K562 (cell line): ENCODE data around the gene OSGIN1.

Experiments
- BCOR ChIP-seq: fragments of 450-650 bp; IDR thresholded peaks from 2 replicates; pipeline ENCODE4 v1.6.1; 2016
- BRCA1 ChIP-seq, 2 experiments: fragments of 450-650 bp in 1 of 2; sonication (generic) in 1 of 2; formaldehyde crosslinking in 1 of 2; IDR thresholded peaks; 2 replicates each; pipeline versions ENCODE4 v1.5.0 to v1.6.1; 2017 to 2020; ENCODE audit warnings: mild to moderate bottlenecking in 1 of 2, missing genetic modification reagents in 1 of 2
- CTCF ChIP-seq, 3 experiments: IDR thresholded peaks in 2 of 3; conservative IDR thresholded peaks in 1 of 3; 2 replicates each; pipeline ENCODE4 v1.5.1; 2011 to 2012; ENCODE audit warnings: low read length in 3 of 3, mild to moderate bottlenecking in 3 of 3, control low read depth in 2 of 3, improper control_type of control experiment in 1 of 3, inconsistent platforms in 1 of 3, low read depth in 1 of 3, mixed read lengths in 1 of 3, moderate library complexity in 1 of 3; ENCODE audit not compliant: insufficient read depth in 2 of 3
- EZH2 ChIP-seq: IDR thresholded peaks from 2 replicates; pipeline ENCODE4 v1.6.1; 2012; ENCODE audit warnings: low read depth, mild to moderate bottlenecking, inconsistent platforms, low read length, borderline replicate concordance
- KAT8 ChIP-seq: fragments of 450-650 bp; IDR thresholded peaks from 2 replicates; pipeline ENCODE4 v1.6.1; 2016; ENCODE audit warnings: low read depth, mild to moderate bottlenecking
- MED1 ChIP-seq: sonication (generic); formaldehyde crosslinking; IDR thresholded peaks from 2 replicates; pipeline ENCODE4 v1.8.1; 2023; ENCODE audit warnings: missing genetic modification reagents, borderline replicate concordance
- NCOR1 ChIP-seq: fragments of 450-650 bp; IDR thresholded peaks from 2 replicates; pipeline ENCODE4 v1.6.1; 2016; ENCODE audit warnings: mild to moderate bottlenecking, moderate library complexity
- POLR2AphosphoS2 ChIP-seq: IDR thresholded peaks from 2 replicates; pipeline ENCODE4 v1.6.1; 2012; ENCODE audit warnings: low read length, improper control_type of control experiment
- POLR2AphosphoS5 ChIP-seq: IDR thresholded peaks from 2 replicates; pipeline ENCODE4 v1.6.1; 2011; ENCODE audit warnings: mild to moderate bottlenecking, low read depth, low read length, moderate library complexity; ENCODE audit not compliant: control insufficient read depth, insufficient read depth
- REST ChIP-seq, 2 experiments: fragments of 450-650 bp; formaldehyde crosslinking in 1 of 2; IDR thresholded peaks; 2 replicates each; pipeline versions ENCODE4 v1.4.0 to v1.6.1; 2014 to 2020; ENCODE audit warnings: mild to moderate bottlenecking in 2 of 2, borderline replicate concordance in 1 of 2, low read depth in 1 of 2
- TEAD4 ChIP-seq, 2 experiments: sonication (generic) in 1 of 2; formaldehyde crosslinking in 1 of 2; IDR thresholded peaks; 2 replicates each; pipeline versions ENCODE4 v1.6.1 to v1.8.0; 2012 to 2022; ENCODE audit warnings: borderline replicate concordance in 1 of 2, inconsistent platforms in 1 of 2, low read length in 1 of 2, mild to moderate bottlenecking in 1 of 2, missing genetic modification reagents in 1 of 2
- TF ChIP-seq, protein P1 (sequence below): fragments of 450-650 bp; IDR thresholded peaks from 2 replicates; pipeline ENCODE4 v1.6.1; 2016; ENCODE audit warnings: missing biosample characterization, missing genetic modification characterization

- no peak for TF ChIP-seq KAT8
- TF ChIP-seq CTCF (IDR thresholded peaks at IDR 0.05 in 2 of 3, conservative IDR thresholded peaks at IDR 0.05 in 1 of 3; ENCODE audit: insufficient read depth in 2 of 3, low read depth in 1 of 3, low read length in 3 of 3): no peak
- TF ChIP-seq MED1: no peak
- TF ChIP-seq EZH2: no peak
- TF ChIP-seq, protein P1, sequence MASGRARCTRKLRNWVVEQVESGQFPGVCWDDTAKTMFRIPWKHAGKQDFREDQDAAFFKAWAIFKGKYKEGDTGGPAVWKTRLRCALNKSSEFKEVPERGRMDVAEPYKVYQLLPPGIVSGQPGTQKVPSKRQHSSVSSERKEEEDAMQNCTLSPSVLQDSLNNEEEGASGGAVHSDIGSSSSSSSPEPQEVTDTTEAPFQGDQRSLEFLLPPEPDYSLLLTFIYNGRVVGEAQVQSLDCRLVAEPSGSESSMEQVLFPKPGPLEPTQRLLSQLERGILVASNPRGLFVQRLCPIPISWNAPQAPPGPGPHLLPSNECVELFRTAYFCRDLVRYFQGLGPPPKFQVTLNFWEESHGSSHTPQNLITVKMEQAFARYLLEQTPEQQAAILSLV (tag): no peak
- TF ChIP-seq NCOR1: no peak
- no peak for TF ChIP-seq POLR2AphosphoS5
- TF ChIP-seq BCOR: no peak
- TF ChIP-seq BRCA1 (IDR thresholded peaks at IDR 0.05): no peak
- TF ChIP-seq BRCA1 (CRISPR knock-in tag; IDR thresholded peaks at IDR 0.05): no peak
- TF ChIP-seq REST (IDR thresholded peaks at IDR 0.05; ENCODE audit: borderline replicate concordance): no peak
- TF ChIP-seq REST (CRISPR knock-in tag; IDR thresholded peaks at IDR 0.05; ENCODE audit: low read depth): no peak
- TF ChIP-seq TEAD4 (IDR thresholded peaks at IDR 0.05; ENCODE audit: low read length): no peak
- no peak for TF ChIP-seq TEAD4 (CRISPR knock-in tag; IDR thresholded peaks at IDR 0.05; ENCODE audit: borderline replicate concordance)
- TF ChIP-seq POLR2AphosphoS2: no peak
Measured at GRCh38 chr16:83911290-83911689, 41.8 kb upstream of the OSGIN1 start.
